HG03135 (cell line): ENCODE results near the gene IQUB.
"Not testable (repeated sequence)": the region's sequence is repeated elsewhere in the genome, so short reads cannot be mapped to it uniquely, and the experiment has no call there.

ENCODE experiments used
- ATAC-seq: cut with Tn5 transposase; IDR thresholded peaks from one replicate; pipeline ENCODE4 v1.9.1; 2021; ENCODE audit warnings: mild to moderate bottlenecking, moderate library complexity; ENCODE audit not compliant: unreplicated experiment

IQUB gene

GRCh38 chr7:123423622-123424021, 110.8 kb downstream of the IQUB start:
- no peak for ATAC-seq

GRCh38 chr7:123417580-123417979, 116.8 kb downstream of the IQUB start:
- ATAC-seq: no peak

GRCh38 chr7:123415625-123416024, 118.8 kb downstream of the IQUB start:
- ATAC-seq: no peak

GRCh38 chr7:123410273-123410904, 124.0 kb downstream of the IQUB start:
- no peak for ATAC-seq

DNA sequence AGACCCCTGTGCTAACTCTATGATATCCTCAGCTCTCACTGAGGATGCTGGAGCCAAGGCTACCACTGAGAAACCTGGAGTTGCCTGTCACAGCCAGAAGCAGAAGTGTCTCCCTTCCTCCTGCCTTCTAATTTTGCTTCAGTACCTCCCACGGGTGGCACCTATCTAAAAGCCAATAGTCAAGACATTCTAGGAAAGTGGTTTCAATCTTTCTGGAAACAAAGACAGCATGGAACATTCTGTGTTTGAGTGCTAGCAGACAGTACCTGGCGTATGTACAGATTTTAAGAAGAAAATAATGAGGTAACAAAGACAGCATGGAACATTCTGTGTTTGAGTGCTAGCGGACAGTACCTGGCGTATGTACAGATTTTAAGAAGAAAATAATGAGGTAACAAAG, 126.4 kb downstream of the IQUB start:
- not testable (repeated sequence) for ATAC-seq
